Right lobe of liver (tissue), 4 donors: ENCODE results near the gene COL28A1.

Experiments
- CTCF ChIP-seq, 4 donors: fragments of 200-600 bp in 3 of 4; fragments of 450-650 bp in 1 of 4; IDR thresholded peaks; one replicate each; pipeline versions ENCODE4 v1.5.1 to v1.8.0; 2016 to 2022; ENCODE audit warnings: antibody characterized with exemption in 4 of 4, mild to moderate bottlenecking in 2 of 4
- POLR2A ChIP-seq: fragments of 450-650 bp; IDR thresholded peaks from one replicate; pipeline ENCODE4 v1.6.1; 2017; ENCODE audit warnings: antibody characterized with exemption, mild to moderate bottlenecking
- donor health status: DM: no; HTN: no; CAD: no.
- donor health status: DM: no; HTN: no; CAD: no.
- donor health status: DM: no; HTN: yes; CAD: no.

DNA sequence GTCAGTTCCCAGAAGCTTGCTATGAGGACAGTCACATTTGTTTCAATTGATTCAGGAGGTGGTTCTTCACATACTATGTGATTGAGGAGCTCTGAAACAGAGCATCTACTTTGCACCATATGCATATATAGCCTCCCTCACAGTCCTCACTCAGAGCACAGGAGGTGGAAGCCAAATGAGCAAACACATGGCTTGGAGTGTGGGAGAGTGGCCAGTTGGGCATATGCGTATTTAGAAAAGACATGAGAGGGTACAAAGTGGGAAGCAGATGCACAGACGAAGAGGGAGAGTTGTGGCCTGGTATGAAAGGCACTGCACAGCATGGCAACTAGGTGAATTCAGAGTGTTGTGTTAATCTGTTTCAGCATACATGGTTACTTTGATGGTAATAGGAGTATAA is 165.6 kb downstream of the COL28A1 start:
- no peak for TF ChIP-seq CTCF (IDR thresholded peaks at IDR 0.05)
- no peak for TF ChIP-seq POLR2A
